ENCODE data around the gene PTPN3.

PTPN3 gene

DNA sequence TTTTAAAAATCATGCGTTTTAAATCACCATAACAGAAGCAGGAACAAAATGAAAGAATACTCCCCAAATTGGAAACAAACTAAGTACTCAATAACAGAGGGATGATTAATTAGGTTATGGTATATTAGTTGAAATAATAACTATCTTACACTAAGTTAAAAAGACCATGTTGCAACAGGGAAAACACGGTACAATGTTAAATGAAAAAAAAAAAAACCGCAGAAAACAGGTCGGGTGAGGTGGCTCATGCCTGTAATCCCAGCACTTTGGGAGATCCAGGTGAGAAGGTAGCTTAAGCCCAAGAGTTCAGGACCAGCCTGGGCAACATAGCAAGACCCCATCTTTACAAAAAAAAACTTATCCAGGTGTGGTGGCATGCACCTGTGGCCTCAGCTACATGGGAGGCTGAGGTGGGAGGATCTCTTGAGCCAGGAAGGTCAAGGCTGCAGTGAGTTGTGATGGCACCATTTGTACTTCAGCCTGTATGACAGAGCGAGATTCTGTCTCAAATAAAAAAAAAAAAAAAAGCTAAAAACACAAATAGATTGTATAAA, 2.4 kb upstream of the PTPN3 start:
- DNase-seq, result no peak

DNA sequence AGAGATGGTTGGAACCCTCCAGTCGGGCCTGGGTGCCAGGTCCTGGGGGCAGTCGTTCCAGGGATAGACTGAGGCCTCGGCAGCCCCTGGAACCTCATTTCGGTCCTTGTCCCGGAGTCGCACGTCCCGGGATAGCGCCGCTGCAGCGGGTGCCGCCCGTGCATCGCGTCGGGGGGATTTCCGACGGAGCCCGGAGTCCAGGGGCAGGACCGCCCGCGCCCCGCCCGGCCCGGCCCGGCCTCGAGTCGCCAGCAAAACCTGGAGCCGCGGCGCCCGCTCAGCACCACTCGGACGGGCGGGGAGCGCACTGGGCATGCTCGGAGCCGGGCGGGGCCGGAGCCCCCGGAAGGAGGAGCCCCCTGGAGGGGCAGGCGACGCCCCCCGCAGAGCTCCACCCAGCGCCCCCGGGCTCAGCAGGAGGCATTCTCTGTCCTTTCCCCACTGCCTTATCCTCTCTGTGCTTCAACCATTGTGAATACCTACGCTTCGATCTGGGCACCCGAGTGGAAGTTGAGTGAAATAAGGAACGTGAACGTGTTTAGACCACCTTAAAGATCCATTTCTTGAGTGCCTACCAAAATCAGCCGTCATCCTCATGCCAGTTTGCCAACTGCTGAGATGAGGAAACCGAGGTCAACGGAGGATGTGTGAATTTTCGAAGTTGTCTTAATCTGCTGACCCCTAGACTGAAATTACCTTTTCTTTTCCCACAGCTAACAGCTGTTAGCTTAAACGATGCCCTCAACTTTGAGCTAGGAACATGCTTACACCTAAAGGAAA, 1.7 kb upstream of the PTPN3 start:
- no peak for DNase-seq

DNA sequence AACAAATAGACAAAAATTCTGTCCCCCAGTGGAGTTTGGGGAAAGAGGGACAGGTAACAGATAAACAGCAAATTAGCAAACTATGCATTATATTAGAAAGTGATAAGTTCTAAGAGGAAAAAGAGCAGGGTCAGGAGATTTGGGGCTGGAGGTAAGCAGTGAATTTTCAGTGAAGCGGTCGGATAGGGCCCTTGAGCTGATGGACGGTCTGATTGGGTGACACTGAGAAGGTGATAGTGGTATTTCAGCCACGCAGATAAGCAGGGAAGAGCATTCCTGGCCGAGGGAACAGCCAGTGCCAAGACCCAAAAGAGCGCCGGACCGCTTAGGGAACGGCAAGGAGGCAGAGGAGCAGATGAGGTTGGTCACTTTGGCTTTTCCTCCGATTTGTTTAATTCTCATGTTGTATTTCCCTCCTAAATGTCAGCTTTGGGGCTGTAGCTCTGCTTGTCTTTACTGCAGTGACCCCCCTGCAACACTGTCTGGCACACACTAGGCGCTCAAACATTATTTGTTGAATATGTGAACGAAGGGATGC, 1.1 kb upstream of the PTPN3 start:
- DNase-seq, result no peak

DNA sequence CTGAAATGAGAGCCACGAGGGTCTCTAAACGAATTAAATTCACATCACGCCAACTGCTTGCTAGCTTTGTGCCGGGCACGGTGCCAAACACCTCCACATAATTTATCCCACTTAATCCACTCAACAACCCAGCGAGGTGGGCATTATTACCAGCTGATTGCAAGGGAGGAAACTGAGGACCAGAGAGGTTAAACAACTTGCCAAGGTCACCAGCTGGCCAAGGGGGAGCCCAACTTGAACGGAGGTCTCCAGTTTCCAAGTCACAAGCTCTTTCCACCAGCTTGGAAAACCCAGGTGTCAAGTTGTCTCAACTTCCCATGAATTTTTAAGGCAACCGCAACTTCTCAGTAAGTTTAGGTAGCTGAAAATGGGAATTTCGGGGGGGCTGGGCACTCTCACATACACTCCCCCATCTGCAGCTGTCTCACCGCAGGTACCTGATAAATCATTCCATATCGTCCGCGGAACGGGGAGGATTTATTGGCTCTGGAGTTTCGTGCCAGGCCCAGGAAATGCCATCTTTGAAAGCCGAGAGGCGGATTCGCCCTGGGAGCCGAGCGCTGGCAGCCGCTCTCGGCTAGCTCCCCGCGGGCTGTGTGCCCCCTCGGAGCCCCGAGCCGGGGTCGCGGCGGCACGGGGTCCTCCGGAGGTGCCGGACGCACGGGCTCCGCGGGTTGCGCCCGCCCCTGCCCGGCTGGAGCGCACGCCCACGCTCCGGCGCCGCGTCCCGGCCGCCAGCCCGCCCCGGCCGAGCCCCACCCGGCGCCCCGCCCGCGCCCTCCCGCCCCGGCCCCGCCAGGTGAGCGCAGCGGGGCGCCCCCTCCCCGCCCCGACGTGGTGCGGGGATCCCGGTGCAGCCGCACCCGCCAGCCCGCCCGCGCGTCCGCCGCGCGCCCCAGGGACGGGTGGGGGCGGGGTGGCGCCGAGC, 617 bp downstream of the PTPN3 start:
- DNase-seq, result no peak

DNA sequence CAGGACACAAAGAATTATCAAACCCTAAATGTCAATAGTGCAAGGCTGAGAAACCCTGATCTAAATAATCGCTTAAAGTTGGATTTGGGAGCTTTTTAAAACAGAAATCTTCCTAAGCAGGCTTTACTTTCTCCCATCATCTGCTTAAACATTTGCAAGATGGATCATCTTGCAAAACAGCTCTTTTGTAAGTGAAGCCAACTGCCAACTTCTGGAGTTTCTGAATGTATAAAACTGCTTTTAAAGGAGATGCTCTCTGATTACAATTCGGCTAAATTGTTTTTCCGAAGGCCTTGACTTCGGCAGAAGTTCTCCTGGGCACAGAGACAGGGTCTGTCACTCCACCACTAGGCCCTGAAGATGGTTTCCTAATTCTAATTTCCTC, 1.3 kb downstream of the PTPN3 start:
- no peak for DNase-seq

DNA sequence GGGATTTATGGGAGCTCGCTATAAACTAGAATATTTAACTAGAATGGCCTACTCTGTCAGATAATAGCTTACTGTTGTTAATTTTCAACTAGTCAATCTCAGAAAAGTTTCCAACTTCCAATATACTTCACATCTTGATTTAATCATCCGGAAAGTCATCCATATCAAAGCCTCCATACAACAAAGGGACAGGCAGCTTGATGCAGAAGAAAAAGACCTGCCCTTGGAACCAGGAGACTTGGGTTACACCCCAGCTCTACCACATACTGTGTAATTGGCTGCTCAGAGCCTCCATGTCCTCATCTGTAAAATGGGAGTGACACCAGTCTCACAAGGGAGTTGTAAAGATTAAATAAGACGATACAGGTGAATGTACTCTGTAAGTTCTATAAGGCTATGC, 1.9 kb downstream of the PTPN3 start:
- no peak for DNase-seq

DNA sequence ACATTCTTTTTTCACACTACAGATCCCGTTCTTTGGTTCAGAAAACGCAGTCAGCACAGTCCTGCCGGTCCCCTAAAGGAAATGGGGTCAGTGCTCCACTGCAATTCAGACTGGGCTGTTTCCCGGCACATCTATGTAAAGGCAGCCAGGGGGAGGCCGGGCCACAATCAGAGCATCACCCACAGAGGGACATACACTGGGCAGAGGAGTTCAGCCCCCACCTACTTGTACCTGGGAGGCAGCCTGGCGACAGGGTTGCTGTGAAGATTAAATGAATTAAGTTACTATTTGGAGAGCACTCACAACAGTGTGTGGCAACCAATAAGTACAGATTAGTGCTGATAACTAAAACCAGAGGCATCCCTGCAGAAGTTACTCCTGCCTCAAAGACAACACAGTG, 4.5 kb downstream of the PTPN3 start:
- no peak for DNase-seq

DNA sequence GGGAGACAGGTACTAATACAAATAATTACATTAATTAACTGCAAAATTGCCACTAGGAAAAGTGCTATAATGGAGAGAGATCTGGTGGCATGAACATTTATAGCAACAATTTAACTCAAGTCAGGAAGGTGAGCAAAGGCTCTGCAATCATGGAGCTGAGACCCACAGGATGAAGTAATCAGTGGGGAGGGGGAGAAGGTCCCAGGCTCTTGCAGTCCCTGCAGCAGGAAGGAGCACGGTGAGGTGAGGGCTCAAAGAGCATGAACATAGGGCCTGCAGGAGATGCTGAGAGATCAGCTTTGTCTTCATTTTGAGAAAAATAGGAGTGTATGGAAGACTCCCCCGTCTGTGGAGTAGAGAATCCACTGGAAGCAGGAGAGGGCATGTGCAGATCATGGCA, 6.5 kb downstream of the PTPN3 start:
- no peak for DNase-seq

DNA sequence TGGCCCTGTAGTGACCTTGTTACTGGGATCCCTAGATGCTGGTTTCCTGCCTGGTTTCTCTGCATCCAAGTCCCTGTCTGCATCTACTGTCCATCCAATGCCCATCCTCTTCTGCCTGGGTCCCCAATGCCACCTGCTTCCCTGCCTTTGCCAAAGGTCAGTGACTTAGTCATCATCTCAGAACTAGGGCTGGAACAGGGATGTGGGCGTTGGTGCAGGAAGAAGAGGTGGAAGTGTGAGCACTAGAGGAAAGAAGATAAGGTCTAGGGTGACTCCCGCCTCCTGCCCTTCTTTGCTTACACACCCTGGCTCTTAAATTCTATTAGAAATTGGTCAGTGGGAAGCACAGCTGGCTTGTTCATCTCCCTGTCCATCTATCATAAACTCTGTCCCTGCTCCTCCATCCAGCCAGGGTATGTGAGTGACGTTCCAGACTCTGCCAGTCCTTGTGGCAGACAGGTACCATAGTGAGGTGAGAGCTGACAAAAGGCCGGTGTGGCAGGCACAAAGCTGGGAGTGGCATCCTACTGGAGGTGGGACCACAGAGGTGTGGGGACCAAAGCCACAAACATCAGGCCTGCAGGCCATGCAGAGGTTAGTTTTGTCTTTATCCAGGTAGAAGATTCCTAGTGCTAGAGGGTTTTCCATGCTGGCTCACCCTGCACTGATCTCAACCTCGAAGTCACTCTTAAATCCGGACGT, 9.2 kb downstream of the PTPN3 start:
- no peak for DNase-seq

DNA sequence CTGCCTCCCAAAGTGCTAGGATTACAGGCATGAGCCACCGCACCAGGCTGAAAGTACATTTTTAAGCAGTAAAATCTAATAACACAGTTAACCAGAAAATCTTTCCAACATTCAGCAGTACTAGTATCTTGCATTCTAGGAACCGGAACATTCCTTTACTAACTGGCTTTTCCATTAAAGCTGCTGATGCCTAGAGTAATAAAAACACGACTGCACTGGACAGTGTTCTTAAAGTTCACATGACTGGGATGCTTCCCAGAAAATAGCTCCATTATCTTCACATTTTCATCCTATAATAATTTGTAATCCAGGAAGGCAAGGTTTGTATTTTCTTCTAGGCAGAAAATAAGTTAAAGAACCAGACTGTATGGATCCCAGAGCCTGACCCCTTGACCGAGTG, 9.8 kb downstream of the PTPN3 start:
- no peak for DNase-seq

DNA sequence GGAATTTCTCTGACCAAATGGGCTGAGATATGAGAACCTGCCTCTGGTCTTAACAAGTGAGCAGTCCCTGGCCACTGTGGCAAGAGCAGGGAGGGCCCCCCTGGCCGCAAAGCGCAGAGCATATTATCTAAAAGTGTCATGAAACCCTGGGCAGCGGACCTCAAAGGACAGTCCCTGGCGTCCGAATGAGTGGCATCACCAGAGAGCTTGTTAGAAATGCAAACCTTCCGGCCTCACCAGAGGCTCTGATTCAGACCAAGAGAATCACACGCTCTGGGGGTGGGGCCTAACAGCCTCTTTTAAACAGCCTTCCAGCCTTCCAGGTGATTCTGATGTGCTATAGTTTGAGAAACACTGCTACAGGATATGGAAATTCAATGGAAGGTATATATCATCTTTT, 10.9 kb downstream of the PTPN3 start:
- no peak for DNase-seq

DNA sequence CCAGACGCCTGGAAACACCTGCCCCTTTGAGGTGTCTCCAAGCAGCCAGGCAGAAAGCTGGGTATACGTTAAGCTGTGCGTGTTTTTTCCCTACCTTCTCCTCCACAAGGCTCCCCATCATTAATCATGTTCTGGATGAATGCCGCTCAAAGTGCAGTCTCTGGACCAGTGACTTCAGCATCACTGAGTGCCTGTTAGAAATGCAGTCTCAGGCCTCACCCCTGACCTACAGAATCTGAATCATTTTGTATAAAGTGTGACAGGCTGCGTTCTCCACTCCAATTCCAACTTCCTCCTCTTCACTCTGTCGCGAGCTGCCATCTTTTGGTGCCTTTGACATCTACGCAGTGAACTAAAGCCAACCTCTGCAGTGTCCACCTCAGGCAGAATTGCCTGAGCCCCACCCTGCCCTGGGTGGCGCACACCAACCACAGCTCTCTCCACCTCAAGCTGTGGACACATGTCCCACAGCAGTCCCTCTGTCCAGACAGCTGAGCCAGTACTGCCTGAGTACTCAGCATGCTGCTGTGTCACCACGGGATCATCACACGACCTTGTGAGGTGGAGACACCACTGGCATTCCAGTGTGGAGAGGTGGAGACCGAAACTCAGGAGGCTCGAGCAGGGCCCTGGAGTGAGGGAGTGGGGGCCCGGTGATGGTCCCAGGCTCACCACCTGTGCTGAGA, 14.2 kb downstream of the PTPN3 start:
- DNase-seq, result no peak

DNA sequence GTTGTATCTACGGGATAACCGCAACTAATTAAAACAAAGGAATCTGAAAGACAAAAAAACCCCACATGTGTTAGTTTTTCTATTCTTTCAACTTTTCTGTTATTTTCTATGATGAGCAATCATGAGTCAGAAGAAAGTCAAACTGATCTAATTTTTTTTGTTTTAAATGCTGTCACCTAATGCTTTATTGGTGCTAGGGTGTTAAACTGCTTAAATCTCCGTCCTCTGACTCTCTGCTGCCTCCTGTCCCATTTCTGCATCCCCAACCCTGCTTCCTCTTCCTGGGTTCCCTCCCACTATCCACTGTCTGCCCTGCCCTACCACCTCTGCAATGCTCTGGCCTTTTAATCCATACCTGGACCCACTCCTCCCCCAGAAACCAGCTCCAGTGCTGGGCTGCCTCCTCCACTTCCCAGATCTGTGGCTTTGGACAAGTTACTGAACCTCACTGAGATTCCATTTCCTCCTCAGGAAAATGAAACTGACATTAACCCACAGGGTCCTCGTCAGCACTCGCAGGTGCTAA, 15.7 kb downstream of the PTPN3 start:
- DNase-seq, result no peak

DNA sequence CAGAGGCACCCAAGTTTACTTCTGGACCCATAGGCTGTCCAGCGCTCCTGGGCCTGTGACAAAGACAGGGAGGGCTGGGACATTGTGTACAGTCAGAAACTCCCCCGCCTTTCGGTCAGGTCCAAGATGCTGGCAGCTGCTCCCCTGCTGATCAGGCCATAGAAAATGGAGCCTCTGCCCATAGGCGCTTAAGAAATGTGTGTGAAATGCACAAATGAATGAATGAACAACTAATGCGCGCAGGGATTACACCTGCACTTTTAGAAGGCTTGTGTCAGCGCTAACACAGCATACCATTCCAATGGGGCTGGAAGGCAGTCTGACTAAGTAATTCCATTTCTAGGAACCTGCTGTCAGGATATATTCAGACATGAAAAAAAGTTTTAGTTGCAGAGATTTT, 16.3 kb downstream of the PTPN3 start:
- DNase-seq, result no peak

DNA sequence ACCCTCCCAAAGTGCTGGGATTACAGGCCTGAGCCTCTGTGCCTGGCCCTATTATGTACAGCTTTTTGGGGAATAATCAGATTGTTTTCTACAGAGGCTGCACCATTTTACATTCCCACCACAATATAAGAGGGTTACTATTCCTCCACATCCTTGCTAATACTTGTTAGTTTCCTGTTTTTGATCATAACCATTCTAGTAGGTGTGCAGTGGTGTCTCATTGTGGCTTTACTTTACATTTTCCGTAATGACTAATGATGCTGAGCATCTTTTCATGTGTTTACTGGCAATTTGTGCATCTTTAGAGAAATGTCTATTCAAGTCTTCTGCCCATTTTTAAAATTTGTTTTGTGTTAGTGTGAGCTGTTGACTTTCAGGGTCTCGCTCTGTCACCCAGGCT, 18.3 kb downstream of the PTPN3 start:
- no peak for DNase-seq

DNA sequence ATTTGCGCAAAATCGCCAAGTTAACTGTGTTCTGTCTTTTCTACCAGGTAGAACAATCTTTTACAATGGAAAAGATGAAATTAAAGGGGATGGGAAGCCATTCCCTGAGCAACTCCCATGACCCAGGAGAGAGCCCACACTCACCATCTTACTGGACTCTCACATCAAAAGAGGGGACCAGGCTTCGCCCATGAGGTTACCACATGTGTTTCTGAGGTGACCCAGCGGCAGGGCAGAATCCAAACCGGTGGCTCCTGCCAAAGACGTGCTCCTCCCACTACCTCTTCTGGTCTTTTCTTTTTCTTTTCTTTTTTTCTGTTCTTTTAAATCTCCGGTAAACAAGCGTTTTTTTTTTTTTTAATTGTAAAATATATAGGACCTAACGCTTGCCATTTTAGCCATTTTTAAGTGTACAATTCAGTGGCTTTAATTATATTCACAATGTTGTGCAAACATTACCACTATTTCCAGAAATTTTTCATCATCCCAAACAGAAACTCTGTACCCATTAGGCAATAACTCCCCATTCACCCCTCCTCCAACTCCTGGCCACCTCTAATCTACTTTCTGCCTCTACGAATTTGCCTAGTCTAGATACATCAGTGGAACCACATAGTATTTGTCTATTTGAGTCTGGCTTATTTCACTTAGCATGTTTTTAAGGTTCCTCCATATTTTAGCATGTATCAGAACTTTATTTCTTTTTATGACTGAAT, 19.3 kb downstream of the PTPN3 start:
- DNase-seq, result no peak

DNA sequence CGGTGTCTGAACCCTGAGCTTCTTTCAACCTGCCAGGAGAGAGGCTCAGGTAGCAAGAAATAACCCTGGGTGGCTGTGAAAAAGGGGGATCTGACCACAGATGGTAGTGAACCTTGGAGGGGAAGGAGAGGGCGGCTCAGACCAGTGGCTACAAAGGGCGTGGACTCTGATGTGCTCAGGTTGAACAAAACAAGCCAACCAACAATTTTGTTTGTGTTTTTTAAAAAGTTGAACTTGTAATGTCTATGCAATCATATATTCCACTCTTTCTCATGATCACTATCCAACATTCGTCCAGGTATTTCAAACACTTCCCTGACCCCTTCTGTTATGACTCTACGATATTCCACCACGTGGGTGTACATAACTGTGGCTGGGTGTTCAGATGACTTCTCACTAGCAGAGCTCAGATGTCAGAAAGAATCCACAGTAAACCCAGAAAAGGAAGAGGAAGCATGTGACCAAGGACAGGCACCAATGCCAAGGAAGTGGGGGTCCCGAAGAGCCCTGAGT, 20.0 kb downstream of the PTPN3 start:
- DNase-seq, result no peak

DNA sequence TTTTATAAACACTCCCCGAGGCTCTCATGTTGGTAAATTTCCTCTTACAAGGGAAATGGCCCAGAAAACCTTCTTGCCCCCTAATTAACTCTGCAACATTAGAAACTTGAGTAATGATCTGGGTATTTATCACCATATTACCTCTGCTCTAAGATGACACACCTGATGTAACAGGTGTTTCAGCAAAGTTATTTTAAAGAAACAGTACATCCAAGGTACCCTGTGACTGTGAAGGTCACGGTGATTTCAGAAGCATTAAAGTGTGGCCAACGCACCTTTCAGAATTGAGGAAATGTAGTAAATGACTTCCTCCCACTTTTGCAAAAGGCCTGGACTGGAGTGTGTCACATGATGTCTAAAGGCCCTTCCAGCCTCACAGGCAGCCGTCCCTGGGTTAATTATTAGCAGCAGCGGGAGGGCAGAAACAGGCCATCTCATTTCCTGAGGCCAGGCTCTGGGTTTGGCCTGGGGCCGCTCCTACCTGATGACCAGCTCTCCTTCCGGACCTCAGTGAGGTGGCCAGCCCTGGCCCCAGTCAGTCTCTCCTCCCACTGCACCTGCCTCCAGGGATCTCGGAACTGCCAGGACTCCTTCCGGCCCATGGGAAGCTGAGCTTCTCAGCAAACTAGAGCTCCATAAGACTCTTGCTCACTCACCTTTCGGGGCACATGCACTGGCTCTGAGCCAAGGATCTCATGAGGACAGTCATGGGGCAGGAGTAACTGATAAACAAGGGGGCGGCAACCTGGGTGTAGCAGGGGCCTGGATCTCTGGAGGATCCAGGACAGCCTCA, 20.7 kb downstream of the PTPN3 start:
- no peak for DNase-seq

DNA sequence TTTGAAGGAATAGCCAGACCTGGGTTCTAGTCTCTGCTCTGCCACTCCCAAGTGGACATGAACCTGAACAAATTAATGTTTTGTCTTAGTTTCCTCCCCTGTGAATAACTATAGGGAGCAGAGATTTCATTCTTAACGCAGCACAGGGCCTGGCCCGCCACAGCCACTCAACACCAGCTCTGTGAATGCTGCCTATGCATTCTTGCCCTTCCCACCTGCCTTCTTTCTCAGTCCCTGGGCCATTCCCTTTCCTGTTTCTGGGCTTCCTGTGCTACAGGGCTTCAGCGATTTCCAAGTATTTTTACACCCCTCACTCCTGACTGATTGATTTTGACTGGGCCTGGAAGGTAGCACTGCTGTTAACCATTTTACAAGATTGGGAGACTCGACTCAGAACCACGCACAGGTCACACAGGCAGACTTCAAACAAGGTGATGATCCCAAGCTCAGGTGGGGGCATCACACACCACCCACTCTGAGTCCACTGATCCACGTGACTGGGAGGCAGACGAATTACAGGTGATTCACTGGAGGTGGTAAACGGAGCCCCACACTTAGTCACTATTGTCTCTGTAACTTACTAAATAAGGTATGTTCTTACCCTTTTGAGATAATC, 21.4 kb downstream of the PTPN3 start:
- DNase-seq, result no peak

DNA sequence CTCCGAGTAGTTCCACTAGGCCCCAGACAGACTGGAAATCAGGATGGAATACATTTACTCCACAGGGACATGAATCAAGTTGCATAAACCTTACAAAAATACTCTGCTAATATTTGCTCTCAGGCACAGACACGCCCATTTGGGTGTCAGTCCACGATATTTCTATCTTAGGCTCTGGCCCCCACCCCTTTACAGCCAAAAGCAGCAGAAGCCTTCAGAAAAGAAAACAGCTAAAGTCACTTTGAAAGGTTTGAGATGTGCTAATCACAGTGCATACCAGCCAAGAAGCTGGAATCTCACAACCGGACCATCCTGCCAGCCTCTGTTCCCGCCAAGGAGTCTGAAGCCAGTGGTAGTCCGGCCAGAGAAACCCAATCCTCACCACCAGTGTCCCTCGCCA, 22.6 kb downstream of the PTPN3 start:
- no peak for DNase-seq

Data from suppressor macrophage treated with lipopolysaccharide for 4 hours (primary cell).